Prostate gland (tissue), 2 donors: ENCODE data around the gene MACROH2A2. TPM values are rescaled to one million over a fixed set of nuclear protein-coding genes. Genes with fewer than 3 reads are reported as not detected.
A peak's percentile ranks its signal among the peaks of the same experiment; 100 is the strongest.

Experiments used
- DNase-seq: peaks from one replicate; pipeline ENCODE4 v3.0.0-alpha.2; 2019; ENCODE audit warnings: low spot score
- H3K27ac ChIP-seq, 2 donors: fragments of 200-600 bp; sonication (generic); 2 replicates each; pipeline ENCODE4 v1.5.1; 2017 to 2019
- H3K27me3 ChIP-seq: fragments of 200-600 bp; sonication (generic); replicated peaks from 2 replicates; pipeline ENCODE4 v1.5.1; 2019; ENCODE audit not compliant: insufficient read depth
- H3K36me3 ChIP-seq, 2 donors: fragments of 200-600 bp; sonication (generic); 1 replicate in 1 of 2; 2 replicates in 1 of 2; pipeline versions ENCODE4 v1.5.1 to v1.8.1; 2017 to 2019
- H3K4me1 ChIP-seq: fragments of 200-600 bp; sonication (generic); replicated peaks from 2 replicates; pipeline ENCODE4 v1.5.1; 2019
- H3K4me3 ChIP-seq, 2 donors: fragments of 200-600 bp; sonication (generic); 2 replicates each; pipeline ENCODE4 v1.5.1; 2017 to 2019
- H3K9me3 ChIP-seq: fragments of 200-600 bp; sonication (generic); 2 replicates; pipeline ENCODE4 v1.5.1; 2017
- POLR2A ChIP-seq: fragments of 450-650 bp; IDR thresholded peaks from one replicate; pipeline ENCODE4 v1.6.1; 2016; ENCODE audit warnings: antibody characterized with exemption, mild to moderate bottlenecking
- POLR2AphosphoS5 ChIP-seq: sonication (generic); formaldehyde crosslinking; IDR thresholded peaks from one replicate; pipeline ENCODE4 v1.6.1; 2017; ENCODE audit warnings: antibody characterized with exemption
- WGBS: methylation state at CpG from one replicate; pipeline ENCODE4 v1.1.5; 2018; 5-methylcytosine and 5-hydroxymethylcytosine counted together
- intact Hi-C: fragments of 100-400 bp; cut with DNase I; formaldehyde crosslinking; loops from one replicate; pipeline ENCODE4 v1.14.2; 2022
- total RNA-seq, 2 donors: library from RNA; depleted of rRNA; stranded (reverse); fragments of >200 nt; gene quantifications; one replicate each; pipeline ENCODE4 v1.1.0, GENCODE V29; 2016
- TF ChIP-seq, protein P1 (sequence below), 4 experiments: fragments of 200-600 bp in 2 of 4; fragments of 450-650 bp in 2 of 4; sonication (generic) in 2 of 4; IDR thresholded peaks; 1 replicate in 3 of 4; 2 replicates in 1 of 4; pipeline ENCODE4 v1.5.1; 2016 to 2019; ENCODE audit warnings: antibody characterized with exemption in 4 of 4, mild to moderate bottlenecking in 2 of 4, moderate library complexity in 2 of 4

MACROH2A2 gene
- total RNA-seq, 2 donors from 2014 or later = 23.1 to 59.5 TPM

DNA sequence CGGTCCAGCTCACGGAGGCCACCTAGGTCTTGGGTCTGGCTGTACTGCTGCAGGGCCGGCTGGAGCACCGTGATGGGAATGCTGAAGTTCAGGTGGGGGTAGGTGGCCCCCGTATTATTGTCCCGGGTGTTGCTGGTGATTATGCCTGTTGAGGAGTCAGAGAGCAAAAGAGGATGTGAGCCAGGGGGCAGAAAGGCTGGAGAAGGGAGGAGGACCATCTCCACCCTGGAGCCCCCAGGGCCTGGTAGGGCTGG is 87.3 kb downstream of the MACROH2A2 start:
- intact Hi-C loops = no loop called here
- Histone ChIP-seq H3K36me3 (no peaks in the 10 kb centered on the region), H3K9me3 (no peaks in the 10 kb centered on the region), H3K4me1 (peaks cover 4% of the 10 kb centered on the region), H3K4me3 (no peak overlapping the region), H3K27me3 (no peaks in the 10 kb centered on the region), H3K27ac (no peak overlapping the region)
- no peak for DNase-seq
- TF ChIP-seq, protein P1, sequence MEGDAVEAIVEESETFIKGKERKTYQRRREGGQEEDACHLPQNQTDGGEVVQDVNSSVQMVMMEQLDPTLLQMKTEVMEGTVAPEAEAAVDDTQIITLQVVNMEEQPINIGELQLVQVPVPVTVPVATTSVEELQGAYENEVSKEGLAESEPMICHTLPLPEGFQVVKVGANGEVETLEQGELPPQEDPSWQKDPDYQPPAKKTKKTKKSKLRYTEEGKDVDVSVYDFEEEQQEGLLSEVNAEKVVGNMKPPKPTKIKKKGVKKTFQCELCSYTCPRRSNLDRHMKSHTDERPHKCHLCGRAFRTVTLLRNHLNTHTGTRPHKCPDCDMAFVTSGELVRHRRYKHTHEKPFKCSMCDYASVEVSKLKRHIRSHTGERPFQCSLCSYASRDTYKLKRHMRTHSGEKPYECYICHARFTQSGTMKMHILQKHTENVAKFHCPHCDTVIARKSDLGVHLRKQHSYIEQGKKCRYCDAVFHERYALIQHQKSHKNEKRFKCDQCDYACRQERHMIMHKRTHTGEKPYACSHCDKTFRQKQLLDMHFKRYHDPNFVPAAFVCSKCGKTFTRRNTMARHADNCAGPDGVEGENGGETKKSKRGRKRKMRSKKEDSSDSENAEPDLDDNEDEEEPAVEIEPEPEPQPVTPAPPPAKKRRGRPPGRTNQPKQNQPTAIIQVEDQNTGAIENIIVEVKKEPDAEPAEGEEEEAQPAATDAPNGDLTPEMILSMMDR (IDR thresholded peaks at IDR 0.05) = no peak
- TF ChIP-seq POLR2AphosphoS5 (no peak), POLR2A (no peak)
- 81% methylated on average over 6 of the region's 6 CpGs for WGBS

DNA sequence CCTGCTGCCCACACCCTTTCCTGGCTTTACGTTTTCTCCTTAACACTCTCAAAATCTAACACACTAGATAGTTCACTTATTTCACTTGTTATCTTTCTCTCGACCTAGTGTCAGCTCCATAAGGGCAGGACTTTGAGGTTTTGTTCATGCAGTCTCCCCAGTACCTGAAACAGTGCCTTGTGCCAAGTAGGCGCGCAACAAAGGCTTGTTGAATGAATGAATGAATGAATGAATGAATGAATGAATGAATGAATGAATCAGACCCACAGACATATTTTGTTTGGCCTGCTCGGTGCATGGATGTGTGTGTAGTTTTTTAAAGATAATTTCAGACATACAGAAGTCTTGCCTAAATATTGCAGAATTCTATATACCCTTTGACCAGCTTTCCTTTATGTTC is 87.7 kb downstream of the MACROH2A2 start:
- Histone ChIP-seq H3K4me3 (no peak overlapping the region), H3K4me1 (peaks cover 7% of the 10 kb centered on the region), H3K27me3 (no peaks in the 10 kb centered on the region), H3K27ac (no peak overlapping the region), H3K36me3 (no peaks in the 10 kb centered on the region), H3K9me3 (no peaks in the 10 kb centered on the region)
- intact Hi-C loops = no loop called here
- no peak for TF ChIP-seq POLR2AphosphoS5
- no peak for TF ChIP-seq POLR2A
- TF ChIP-seq, protein P1 (IDR thresholded peaks at IDR 0.05) = no peak
- no peak for DNase-seq
- 87% methylated on average over 5 of the region's 5 CpGs for WGBS

DNA sequence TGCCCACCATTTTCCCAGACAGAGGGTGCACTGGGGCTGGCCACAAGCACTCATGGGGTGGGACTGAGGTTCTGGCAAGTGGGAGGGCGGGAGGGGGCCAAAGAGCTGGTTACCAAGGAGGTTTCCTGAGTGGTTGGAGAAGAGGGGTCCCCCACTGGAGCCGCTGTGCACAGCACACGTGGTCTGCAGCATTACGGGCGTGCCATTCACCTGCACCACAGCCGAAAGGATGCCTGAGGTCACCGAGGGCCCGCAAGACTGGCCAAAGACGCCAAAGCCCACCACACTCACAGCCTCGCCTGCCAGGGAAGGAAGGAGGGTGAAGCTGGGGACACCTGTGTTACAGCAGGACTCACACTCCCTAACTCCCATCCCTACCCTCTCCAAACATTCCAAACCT is 89.9 kb downstream of the MACROH2A2 start:
- 87% methylated on average over 10 of the region's 10 CpGs for WGBS
- Histone ChIP-seq H3K36me3 (no peaks in the 10 kb centered on the region), H3K9me3 (no peaks in the 10 kb centered on the region), H3K27me3 (no peaks in the 10 kb centered on the region), H3K4me3 (no peak overlapping the region), H3K27ac (no peak overlapping the region), H3K4me1 (peaks cover 8% of the 10 kb centered on the region)
- intact Hi-C loops = no loop called here
- TF ChIP-seq POLR2A = no peak
- TF ChIP-seq, protein P1 (IDR thresholded peaks at IDR 0.05) = no peak
- no peak for TF ChIP-seq POLR2AphosphoS5
- DNase-seq = no peak

DNA sequence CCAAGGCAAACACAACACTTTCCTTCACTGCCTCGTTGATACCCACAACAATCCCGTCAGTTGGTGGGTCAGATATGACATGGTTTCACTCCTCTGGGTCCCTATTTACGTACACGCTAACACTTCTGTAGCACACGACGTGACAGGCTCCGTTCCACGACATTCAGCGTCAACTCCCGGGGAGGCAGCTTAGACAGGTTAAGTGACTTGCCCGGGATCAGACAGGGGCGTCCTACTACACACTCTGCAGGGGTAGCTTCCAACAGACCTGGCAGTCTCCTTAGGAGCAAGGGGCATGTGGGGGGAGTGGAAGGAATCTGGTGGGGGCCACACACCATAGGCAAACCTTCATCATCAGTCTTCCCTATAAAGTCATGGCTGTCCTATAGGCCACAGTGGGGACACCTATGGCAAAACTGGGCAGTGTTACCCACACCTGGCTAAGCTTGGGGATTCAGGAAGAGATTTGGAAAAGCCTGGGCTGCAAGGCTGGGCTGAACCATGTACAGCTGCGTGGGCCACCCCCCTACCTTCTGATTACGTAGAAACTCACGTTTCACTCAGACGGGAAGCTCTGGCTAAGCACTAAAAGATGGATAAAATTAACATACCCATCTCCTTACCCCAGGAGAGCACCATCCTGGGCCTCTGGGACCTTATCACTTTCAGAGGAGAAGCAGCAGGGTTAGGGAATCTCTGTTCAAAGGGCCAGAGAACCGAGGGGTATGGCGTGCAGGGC is 91.9 kb downstream of the MACROH2A2 start:
- H3K27me3 ChIP-seq = no peaks in the 10 kb centered on the region
- DNase-seq = no peak
- H3K4me3 ChIP-seq = peak overlapping the region in 1 of 2 donors; percentile 51
- no peak overlapping the region for H3K27ac ChIP-seq
- intact Hi-C loops = no loop called here
- 74% methylated on average over 18 of the region's 18 CpGs for WGBS
- H3K4me1 ChIP-seq = peaks cover 8% of the 10 kb centered on the region
- H3K9me3 ChIP-seq = no peaks in the 10 kb centered on the region
- TF ChIP-seq, protein P1 (IDR thresholded peaks at IDR 0.05) = no peak
- no peak for TF ChIP-seq POLR2A
- TF ChIP-seq POLR2AphosphoS5 = no peak
- no peaks in the 10 kb centered on the region for H3K36me3 ChIP-seq

DNA sequence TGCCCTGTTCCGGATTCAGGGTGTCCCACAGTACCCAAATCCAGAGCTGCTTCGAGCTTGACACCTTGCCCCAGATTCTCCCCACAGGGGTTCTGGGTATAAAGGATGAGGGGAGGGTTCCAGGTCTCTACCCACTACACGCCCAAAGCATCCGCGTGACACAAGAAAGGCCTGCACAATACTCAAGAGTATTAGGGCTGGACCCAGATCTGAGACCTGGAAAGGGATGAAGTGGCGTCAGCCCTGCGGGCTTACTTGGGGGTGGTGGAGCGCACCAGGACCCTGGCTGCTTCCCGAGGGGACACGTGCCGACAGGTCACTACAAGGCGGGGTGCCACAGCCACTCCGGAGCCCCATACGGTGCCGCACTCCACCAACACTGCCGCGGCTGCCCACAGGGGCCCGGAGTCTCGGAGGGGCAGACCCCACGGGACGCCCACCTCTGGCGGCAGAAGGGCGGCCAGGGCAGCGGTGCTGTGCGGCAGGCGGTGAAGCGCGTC is 92.6 kb downstream of the MACROH2A2 start:
- WGBS = 10% methylated on average over 19 of the region's 28 CpGs
- Histone ChIP-seq H3K9me3 (no peaks in the 10 kb centered on the region), H3K4me1 (peaks cover 8% of the 10 kb centered on the region), H3K4me3 (peak overlapping the region; percentile 51 to 69), H3K27ac (peak overlapping the region; percentile 83 to 89), H3K36me3 (no peaks in the 10 kb centered on the region), H3K27me3 (no peaks in the 10 kb centered on the region)
- no peak for DNase-seq
- TF ChIP-seq POLR2AphosphoS5 = no peak
- no peak for TF ChIP-seq POLR2A
- TF ChIP-seq, protein P1 (IDR thresholded peaks at IDR 0.05) = no peak
- intact Hi-C loops = no loop called here
